Cardiac muscle cell (in vitro differentiated cells and primary cell): Measurements from ENCODE around the gene TBC1D23. TPM values are rescaled to one million over a fixed set of nuclear protein-coding genes. Genes with fewer than 3 reads are reported as not detected.
"Not testable (repeated sequence)": the region's sequence is repeated elsewhere in the genome, so short reads cannot be mapped to it uniquely, and the experiment has no call there.

Source experiments
- DNase-seq, 2 donors: peaks; one replicate each; pipeline versions ENCODE4 v3.0.0 to v3.0.0-alpha.2; 2010 to 2017; ENCODE audit warnings: low read depth in 1 of 2, low spot score in 1 of 2
- H3K27ac ChIP-seq: fragments of 200-600 bp; sonication (generic); 2 replicates; pipeline ENCODE4 v1.5.1; 2016
- H3K27me3 ChIP-seq: fragments of 200-600 bp; sonication (generic); 2 replicates; pipeline ENCODE4 v1.6.0; 2016; ENCODE audit warnings: control low read depth
- H3K36me3 ChIP-seq: fragments of 200-600 bp; sonication (generic); 2 replicates; pipeline ENCODE4 v1.5.1; 2016; ENCODE audit warnings: control low read depth
- H3K4me1 ChIP-seq: fragments of 200-600 bp; sonication (generic); 2 replicates; pipeline ENCODE4 v1.8.1; 2017; ENCODE audit warnings: low read depth, mild to moderate bottlenecking, mixed run types
- H3K4me3 ChIP-seq: fragments of 200-600 bp; sonication (generic); 2 replicates; pipeline ENCODE4 v1.5.1; 2016; ENCODE audit warnings: mild to moderate bottlenecking
- H3K9me3 ChIP-seq: fragments of 200-600 bp; sonication (generic); 2 replicates; pipeline ENCODE4 v1.5.1; 2017; ENCODE audit warnings: low read depth, mild to moderate bottlenecking, control low read depth
- CTCF ChIP-seq: IDR thresholded peaks from 2 replicates; pipeline ENCODE4 v1.5.1; 2012; ENCODE audit warnings: low read depth, mild to moderate bottlenecking, low read length
- polyA plus RNA-seq: library from polyadenylated mRNA; unstranded; fragments of >200 nt; fragmentation: Nextera tagmentation; extraction: Ambion mirVana; gene quantifications from 2 replicates; pipeline ENCODE4 v1.2.1, GENCODE V29; 2016
- total RNA-seq: library from RNA; depleted of rRNA; stranded (reverse); fragments of >200 nt; gene quantifications from 2 replicates; pipeline ENCODE4 v1.2.3, GENCODE V29; 2016

The TBC1D23 gene
- total and polyA plus RNA-seq, 2 experiments from 2014 or later = 15.3 to 19.3 TPM

- Histone ChIP-seq H3K27me3 (no peaks in the 10 kb centered on the region), H3K36me3 (no peaks in the 10 kb centered on the region), H3K9me3 (no peaks in the 10 kb centered on the region), H3K27ac (no peak overlapping the region), H3K4me3 (no peak overlapping the region), H3K4me1 (no peaks in the 10 kb centered on the region)
- peak in 1 of 2 donors; percentile 5 for DNase-seq
- no peak for TF ChIP-seq CTCF
These were observed 3.2 kb upstream of the TBC1D23 start for GRCh38 chr3:100257586-100257985.

GRCh38 chr3:100260081-100260684 lies 609 bp upstream of the TBC1D23 start:
- Histone ChIP-seq H3K36me3 (no peaks in the 10 kb centered on the region), H3K9me3 (no peaks in the 10 kb centered on the region), H3K27me3 (no peaks in the 10 kb centered on the region), H3K4me1 (no peaks in the 10 kb centered on the region), H3K4me3 (peak overlapping the region; percentile 87), H3K27ac (peak overlapping the region; percentile 73)
- TF ChIP-seq CTCF = peak; percentile 16
- peak; percentile 37 to 89 for DNase-seq

GRCh38 chr3:100261485-100261903 lies 702 bp downstream of the TBC1D23 start:
- H3K4me3 ChIP-seq = peak overlapping the region; percentile 87
- H3K27ac ChIP-seq = peak overlapping the region; percentile 90
- no peaks in the 10 kb centered on the region for H3K9me3 ChIP-seq
- TF ChIP-seq CTCF = no peak
- H3K4me1 ChIP-seq = no peaks in the 10 kb centered on the region
- no peaks in the 10 kb centered on the region for H3K36me3 ChIP-seq
- peak; percentile 20 to 72 for DNase-seq
- H3K27me3 ChIP-seq = no peaks in the 10 kb centered on the region

GRCh38 chr3:100262925-100263324 lies 2.1 kb downstream of the TBC1D23 start:
- H3K4me3 ChIP-seq, H3K27ac ChIP-seq, DNase-seq, H3K4me1 ChIP-seq, H3K36me3 ChIP-seq, H3K27me3 ChIP-seq, H3K9me3 ChIP-seq: not testable (repeated sequence)

GRCh38 chr3:100263583-100263982 lies 2.8 kb downstream of the TBC1D23 start:
- no peaks in the 10 kb centered on the region for H3K27me3 ChIP-seq
- peak in 1 of 2 donors; percentile 10 for DNase-seq
- H3K4me1 ChIP-seq = no peaks in the 10 kb centered on the region
- no peak overlapping the region for H3K4me3 ChIP-seq
- no peaks in the 10 kb centered on the region for H3K36me3 ChIP-seq
- no peaks in the 10 kb centered on the region for H3K9me3 ChIP-seq
- no peak overlapping the region for H3K27ac ChIP-seq
- TF ChIP-seq CTCF = no peak

GRCh38 chr3:100264242-100264641 lies 3.5 kb downstream of the TBC1D23 start:
- no peaks in the 10 kb centered on the region for H3K9me3 ChIP-seq
- no peak overlapping the region for H3K4me3 ChIP-seq
- no peaks in the 10 kb centered on the region for H3K4me1 ChIP-seq
- no peaks in the 10 kb centered on the region for H3K36me3 ChIP-seq
- DNase-seq = no peak
- no peak overlapping the region for H3K27ac ChIP-seq
- no peak for TF ChIP-seq CTCF
- no peaks in the 10 kb centered on the region for H3K27me3 ChIP-seq
